Glomerular visceral epithelial cell (primary cell): ENCODE data around the gene SPANXB1.
"Not testable (repeated sequence)": the region's sequence is repeated elsewhere in the genome, so short reads cannot be mapped to it uniquely, and the experiment has no call there.

Source experiments
- DNase-seq: peaks from one replicate; pipeline ENCODE4 v3.0.0-alpha.2; 2016; ENCODE audit errors: extremely low spot score

The SPANXB1 gene

GRCh38 chrX:141002568-141002967, at the start of gene SPANXB1:
TSS of gene SPANXB1 (plus strand) at chrX:141002594. CDS start at chrX:141002694, 100 bp downstream.
- DNase-seq = not testable (repeated sequence)

- no peak for DNase-seq
Observed at GRCh38 chrX:140967036-140967435, 35.4 kb upstream of the SPANXB1 start.

GRCh38 chrX:140971099-140971795, 31.1 kb upstream of the SPANXB1 start:
- DNase-seq = no peak

GRCh38 chrX:140975472-140975871, 26.9 kb upstream of the SPANXB1 start:
- DNase-seq = no peak

- DNase-seq = no peak
Observed at GRCh38 chrX:140980271-140980670, 22.1 kb upstream of the SPANXB1 start.

- DNase-seq = no peak
Observed at GRCh38 chrX:140983730-140984129, 18.7 kb upstream of the SPANXB1 start.

- not testable (repeated sequence) for DNase-seq
Observed at GRCh38 chrX:141005243-141005642, 2.8 kb downstream of the SPANXB1 start.

GRCh38 chrX:141044246-141044645, 41.9 kb downstream of the SPANXB1 start:
- DNase-seq = not testable (repeated sequence)

GRCh38 chrX:141049878-141050277, 47.5 kb downstream of the SPANXB1 start:
- DNase-seq = not testable (repeated sequence)

- not testable (repeated sequence) for DNase-seq
Observed at GRCh38 chrX:141052098-141052497, 49.7 kb downstream of the SPANXB1 start.
